LNCaP clone FGC (cell line): ENCODE measurements around the gene TTLL8.

Experiments used
- DNase-seq: peaks from one replicate; pipeline ENCODE4 v3.0.0-alpha.2; 2011; ENCODE audit warnings: low read depth
- H3K4me3 ChIP-seq: 2 replicates; pipeline ENCODE4 v1.5.1; 2011; ENCODE audit warnings: mild to moderate bottlenecking, low read depth, low read length, control low read depth
- CTCF ChIP-seq: IDR thresholded peaks from 2 replicates; pipeline ENCODE4 v1.5.1; 2012; ENCODE audit warnings: mild to moderate bottlenecking; ENCODE audit not compliant: control insufficient read depth, insufficient read depth; ENCODE audit errors: extremely low read depth

Gene TTLL8

GRCh38 chr22:50083462-50084079 lies 25.5 kb upstream of the TTLL8 start:
- TF ChIP-seq CTCF = no peak
- no peak for DNase-seq
- H3K4me3 ChIP-seq = no peak overlapping the region

- DNase-seq = no peak
- no peak overlapping the region for H3K4me3 ChIP-seq
- TF ChIP-seq CTCF = no peak
Measured at GRCh38 chr22:50082961-50083461, 24.9 kb upstream of the TTLL8 start.

- H3K4me3 ChIP-seq = no peak overlapping the region
- no peak for TF ChIP-seq CTCF
- no peak for DNase-seq
Measured at GRCh38 chr22:50082197-50082715, 24.2 kb upstream of the TTLL8 start.

GRCh38 chr22:50081426-50082196 lies 23.5 kb upstream of the TTLL8 start:
- no peak for DNase-seq
- TF ChIP-seq CTCF = no peak
- no peak overlapping the region for H3K4me3 ChIP-seq

GRCh38 chr22:50080077-50080465 lies 22.0 kb upstream of the TTLL8 start:
- no peak for TF ChIP-seq CTCF
- no peak for DNase-seq
- H3K4me3 ChIP-seq = no peak overlapping the region

- TF ChIP-seq CTCF = no peak
- no peak overlapping the region for H3K4me3 ChIP-seq
- DNase-seq = no peak
Measured at GRCh38 chr22:50078761-50079160, 20.7 kb upstream of the TTLL8 start.
